GM23248 (cell line): ENCODE results near the gene TMA7. TPM values are rescaled to one million over a fixed set of nuclear protein-coding genes. Genes with fewer than 3 reads are reported as not detected.

ENCODE experiments used
- DNase-seq: peaks from one replicate; pipeline ENCODE4 v3.0.0-alpha.2; 2015
- H2AFZ ChIP-seq: fragments of 200-600 bp; sonication (generic); 2 replicates; pipeline ENCODE4 v1.6.1; 2016; ENCODE audit warnings: antibody characterized with exemption
- H3F3A ChIP-seq: fragments of 200-600 bp; sonication (generic); 2 replicates; pipeline ENCODE4 v1.6.1; 2016; ENCODE audit warnings: mild to moderate bottlenecking, antibody characterized with exemption, mixed run types; ENCODE audit not compliant: insufficient read depth
- H3K27ac ChIP-seq: fragments of 200-600 bp; sonication (generic); 2 replicates; pipeline ENCODE4 v1.5.1; 2016; ENCODE audit warnings: mild to moderate bottlenecking
- H3K27me3 ChIP-seq: fragments of 200-600 bp; sonication (generic); replicated peaks from 2 replicates; pipeline ENCODE4 v1.6.1; 2016; ENCODE audit warnings: mild to moderate bottlenecking; ENCODE audit not compliant: insufficient read depth
- H3K36me3 ChIP-seq: fragments of 200-600 bp; sonication (generic); 2 replicates; pipeline ENCODE4 v1.6.1; 2016; ENCODE audit warnings: low read depth, mild to moderate bottlenecking
- H3K4me1 ChIP-seq: fragments of 200-600 bp; sonication (generic); 2 replicates; pipeline ENCODE4 v1.6.1; 2016; ENCODE audit warnings: mild to moderate bottlenecking; ENCODE audit not compliant: insufficient read depth
- H3K4me2 ChIP-seq: fragments of 200-600 bp; sonication (generic); one replicate; pipeline ENCODE4 v1.6.1; 2016; ENCODE audit warnings: mild to moderate bottlenecking; ENCODE audit not compliant: unreplicated experiment
- H3K4me3 ChIP-seq: fragments of 200-600 bp; sonication (generic); 2 replicates; pipeline ENCODE4 v1.5.1; 2016; ENCODE audit warnings: mild to moderate bottlenecking
- H3K79me2 ChIP-seq: fragments of 200-600 bp; sonication (generic); 2 replicates; pipeline ENCODE4 v1.6.1; 2016; ENCODE audit warnings: mild to moderate bottlenecking; ENCODE audit not compliant: insufficient read depth
- H3K9ac ChIP-seq: fragments of 200-600 bp; sonication (generic); 2 replicates; pipeline ENCODE4 v1.6.1; 2016; ENCODE audit warnings: mild to moderate bottlenecking
- H3K9me2 ChIP-seq: fragments of 200-600 bp; sonication (generic); 2 replicates; pipeline ENCODE4 v1.6.1; 2016; ENCODE audit warnings: mixed run types, mild to moderate bottlenecking, moderate library complexity; ENCODE audit not compliant: insufficient read depth
- H3K9me3 ChIP-seq: fragments of 200-600 bp; sonication (generic); one replicate; pipeline ENCODE4 v1.6.1; 2017; ENCODE audit warnings: low read depth
- H4K20me1 ChIP-seq: fragments of 200-600 bp; sonication (generic); 2 replicates; pipeline ENCODE4 v1.6.0; 2016; ENCODE audit not compliant: insufficient read depth
- EZH2 ChIP-seq: fragments of 200-600 bp; sonication (generic); IDR thresholded peaks from 2 replicates; pipeline ENCODE4 v1.6.1; 2018; ENCODE audit warnings: antibody characterized with exemption, mild to moderate bottlenecking; ENCODE audit not compliant: insufficient read depth, poor library complexity, severe bottlenecking
- EZH2phosphoT487 ChIP-seq: fragments of 200-600 bp; sonication (generic); IDR thresholded peaks from 2 replicates; pipeline ENCODE4 v1.6.1; 2018; ENCODE audit warnings: antibody characterized with exemption, moderate library complexity, mild to moderate bottlenecking, low read depth; ENCODE audit not compliant: insufficient read depth
- WGBS, 2 experiments: methylation state at CpG; one replicate each; pipeline ENCODE4 v1.1.6; 2015 to 2017; ENCODE audit warnings: low lambda C conversion rate in 2 of 2, low coverage in 1 of 2; ENCODE audit errors: missing lambda C conversion rate in 2 of 2; 5-methylcytosine and 5-hydroxymethylcytosine counted together
- in situ Hi-C: fragments of 300-500 bp; cut with MboI; formaldehyde crosslinking; loops from 2 replicates; pipeline ENCODE4 v1.15.0; 2020
- polyA plus RNA-seq: library from polyadenylated mRNA; unstranded; fragments of >200 nt; fragmentation: Nextera tagmentation; extraction: Ambion mirVana; gene quantifications from 2 replicates; pipeline ENCODE4 v1.2.1, GENCODE V29; 2016
- total RNA-seq: library from RNA; depleted of rRNA; stranded (reverse); fragments of >200 nt; shearing (Covaris generic); gene quantifications from 2 replicates; pipeline ENCODE4 v1.2.3, GENCODE V29; 2014

TMA7 gene
- total and polyA plus RNA-seq, 2 experiments from 2014 or later = 244 to 552 TPM

DNA sequence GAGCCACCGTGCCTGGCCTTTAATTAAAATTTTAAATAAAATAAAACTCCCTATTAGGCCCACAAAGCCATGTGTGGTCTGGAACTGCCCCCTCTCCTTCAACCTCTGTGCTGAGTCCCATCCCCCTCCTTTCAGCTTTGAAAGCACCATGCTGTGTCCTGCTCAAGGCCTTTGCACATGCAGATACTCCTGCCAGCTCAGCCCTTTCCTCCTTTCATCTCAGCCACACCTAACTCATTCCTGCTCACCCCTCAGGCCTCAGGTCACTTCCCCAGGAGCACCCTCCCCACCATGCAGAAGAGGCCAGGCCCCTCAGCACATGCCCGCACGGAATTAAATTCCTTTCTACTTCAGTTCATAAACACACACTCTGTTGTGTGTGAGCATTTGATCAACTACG, 34.6 kb downstream of the TMA7 start:
- no peak for TF ChIP-seq EZH2phosphoT487
- TF ChIP-seq EZH2 = no peak
- H3F3A ChIP-seq = peaks cover 8% of the 10 kb centered on the region; the same call in 1 of the 2 replicates
- H3K79me2 ChIP-seq = peaks cover 31% of the 10 kb centered on the region
- no peak overlapping the region for H3K27ac ChIP-seq
- peaks cover 11% of the 10 kb centered on the region; the same call in 1 of the 2 replicates for H3K4me1 ChIP-seq
- in situ Hi-C loops = no loop called here
- H3K9ac ChIP-seq = no peak overlapping the region
- no peaks in the 10 kb centered on the region for H3K27me3 ChIP-seq
- no peaks in the 10 kb centered on the region for H4K20me1 ChIP-seq
- H3K36me3 ChIP-seq = no peaks in the 10 kb centered on the region
- WGBS, 2 experiments = 70 to 80% methylated on average over 4 of the region's 4 CpGs
- no peak overlapping the region for H3K4me2 ChIP-seq
- H3K9me3 ChIP-seq = no peaks in the 10 kb centered on the region
- no peaks in the 10 kb centered on the region for H3K9me2 ChIP-seq
- no peak for DNase-seq
- no peak overlapping the region for H3K4me3 ChIP-seq
- H2AFZ ChIP-seq = no peak overlapping the region

DNA sequence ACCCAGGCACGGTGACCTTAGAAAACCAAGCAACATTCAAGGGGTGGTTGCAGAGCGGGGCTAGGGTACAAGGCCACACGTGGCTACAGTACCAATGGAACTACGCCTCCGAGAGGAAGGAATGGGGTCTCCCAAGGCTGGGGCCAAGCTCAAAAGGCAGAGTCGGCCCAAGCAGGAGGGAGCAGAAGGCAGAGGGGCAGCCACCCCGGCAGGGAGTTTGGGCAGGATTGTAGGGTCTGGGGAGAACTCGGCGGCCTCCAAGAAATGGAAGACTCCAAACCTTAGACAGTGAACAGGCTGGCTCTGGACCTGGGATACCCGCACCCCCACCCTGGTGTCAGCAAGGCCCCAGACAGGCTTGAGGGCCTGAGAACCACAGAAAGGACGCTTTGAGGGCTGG, 35.1 kb downstream of the TMA7 start:
- WGBS, 2 experiments = 75 to 78% methylated on average over 11 of the region's 11 CpGs
- in situ Hi-C loops = no loop called here
- no peaks in the 10 kb centered on the region for H4K20me1 ChIP-seq

DNA sequence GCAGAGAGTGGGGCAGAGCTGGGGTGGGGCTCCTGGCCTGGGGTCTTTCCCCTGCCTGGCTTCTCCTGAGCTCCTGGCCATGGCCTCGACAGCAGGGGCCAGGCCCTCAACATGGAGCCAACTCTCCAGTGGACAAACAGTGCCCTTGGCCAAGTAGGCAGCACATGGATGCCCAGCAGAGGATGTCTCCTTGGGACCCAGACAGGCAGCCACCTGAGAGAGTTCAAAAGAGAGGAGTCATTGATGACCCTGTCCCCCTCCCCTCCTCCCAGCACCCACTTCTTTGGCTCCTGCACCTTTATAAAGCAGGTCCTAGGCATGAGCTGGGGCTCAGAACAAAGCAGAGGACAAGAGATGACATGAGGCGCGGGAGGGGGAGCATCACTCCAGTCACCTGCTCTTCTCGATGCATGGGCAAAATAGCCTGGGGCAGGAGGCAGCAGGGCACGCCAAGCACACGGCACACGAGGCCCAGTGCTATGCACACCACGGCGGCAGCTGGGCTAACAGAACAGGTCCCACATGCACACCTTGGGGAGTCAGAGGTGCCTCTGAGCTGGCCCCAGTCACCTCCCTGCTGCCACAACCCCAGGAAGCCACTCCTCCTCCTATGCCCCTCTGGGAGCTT, 36.5 kb downstream of the TMA7 start:
- Histone ChIP-seq H3K36me3 (no peaks in the 10 kb centered on the region), H2AFZ (no peak overlapping the region), H3K27me3 (no peaks in the 10 kb centered on the region), H3K9me2 (no peaks in the 10 kb centered on the region), H3F3A (peaks cover 8% of the 10 kb centered on the region; the same call in 1 of the 2 replicates), H3K27ac (no peak overlapping the region), H3K9ac (no peak overlapping the region), H4K20me1 (no peaks in the 10 kb centered on the region), H3K4me3 (no peak overlapping the region), H3K4me2 (no peak overlapping the region), H3K9me3 (no peaks in the 10 kb centered on the region), H3K4me1 (peaks cover 10% of the 10 kb centered on the region; the same call in 1 of the 2 replicates), H3K79me2 (peaks cover 11% of the 10 kb centered on the region)
- no peak for DNase-seq
- 84 to 91% methylated on average over 8 to 9 of the region's 9 CpGs for WGBS, 2 experiments
- in situ Hi-C loops = no loop called here
- TF ChIP-seq EZH2 = no peak
- no peak for TF ChIP-seq EZH2phosphoT487

More for the DNA sequence above, 35.1 kb downstream of the TMA7 start:
- Histone ChIP-seq H3K27me3 (no peaks in the 10 kb centered on the region), H3K9me3 (no peaks in the 10 kb centered on the region), H3K4me3 (no peak overlapping the region), H3K36me3 (no peaks in the 10 kb centered on the region), H3K27ac (no peak overlapping the region), H3K79me2 (peaks cover 25% of the 10 kb centered on the region), H3K9me2 (no peaks in the 10 kb centered on the region), H3K9ac (no peak overlapping the region), H3K4me1 (peaks cover 11% of the 10 kb centered on the region; the same call in 1 of the 2 replicates), H3K4me2 (no peak overlapping the region), H3F3A (peaks cover 8% of the 10 kb centered on the region; the same call in 1 of the 2 replicates), H2AFZ (no peak overlapping the region)
- no peak for DNase-seq
- TF ChIP-seq EZH2 = no peak
- TF ChIP-seq EZH2phosphoT487 = no peak

DNA sequence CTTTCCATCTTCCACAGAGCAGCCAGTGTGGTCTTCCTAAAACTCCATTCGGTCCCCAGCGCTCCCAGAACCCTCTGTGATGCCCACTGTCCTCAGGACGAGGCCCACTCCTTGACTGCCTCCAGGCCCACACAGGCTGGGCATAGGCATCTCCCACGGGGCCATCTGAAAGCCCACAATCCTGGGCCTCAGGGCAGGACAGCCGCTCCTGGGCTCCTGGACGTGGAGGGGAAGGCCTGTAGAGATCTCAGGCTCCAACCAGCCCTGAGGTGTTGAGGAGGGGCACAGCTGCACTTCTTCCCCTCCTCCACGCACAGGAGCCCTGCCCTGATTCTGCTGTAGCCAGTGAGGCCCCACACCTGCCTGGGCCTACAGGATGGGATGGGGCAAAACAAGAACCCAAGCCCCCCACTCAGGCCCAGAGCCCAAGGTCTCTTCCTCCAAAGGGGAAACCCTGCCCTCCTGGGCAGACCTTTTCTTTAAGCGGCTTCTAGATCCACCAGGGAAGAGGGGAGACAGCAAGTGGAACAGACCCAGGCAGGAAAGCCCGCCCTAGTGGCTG, 38.0 kb downstream of the TMA7 start:
- Histone ChIP-seq H3K4me1 (peaks cover 3% of the 10 kb centered on the region; the same call in 1 of the 2 replicates), H3K27me3 (no peaks in the 10 kb centered on the region), H3K9me2 (no peaks in the 10 kb centered on the region), H3K4me3 (no peak overlapping the region), H4K20me1 (no peaks in the 10 kb centered on the region), H3K36me3 (no peaks in the 10 kb centered on the region), H3K27ac (no peak overlapping the region), H3K9me3 (no peaks in the 10 kb centered on the region), H3F3A (peaks cover 8% of the 10 kb centered on the region; the same call in 1 of the 2 replicates), H3K4me2 (no peak overlapping the region), H3K9ac (no peak overlapping the region), H3K79me2 (no peaks in the 10 kb centered on the region), H2AFZ (no peak overlapping the region)
- 78 to 80% methylated on average over 9 of the region's 9 CpGs for WGBS, 2 experiments
- in situ Hi-C loops = no loop called here
- no peak for DNase-seq
- TF ChIP-seq EZH2 (no peak), EZH2phosphoT487 (no peak)
